Fibroblast of skin of abdomen (primary cell): ENCODE results near the gene NMNAT1.
A peak's percentile ranks its signal among the peaks of the same experiment; 100 is the strongest.
"Not testable (repeated sequence)": the region's sequence is repeated elsewhere in the genome, so short reads cannot be mapped to it uniquely, and the experiment has no call there.

Source experiments
- DNase-seq: peaks from one replicate; pipeline ENCODE4 v3.0.0-alpha.2; 2013

NMNAT1 gene

GRCh38 chr1:10020086-10020485 is 76.8 kb downstream of the NMNAT1 start:
- DNase-seq = no peak

DNA sequence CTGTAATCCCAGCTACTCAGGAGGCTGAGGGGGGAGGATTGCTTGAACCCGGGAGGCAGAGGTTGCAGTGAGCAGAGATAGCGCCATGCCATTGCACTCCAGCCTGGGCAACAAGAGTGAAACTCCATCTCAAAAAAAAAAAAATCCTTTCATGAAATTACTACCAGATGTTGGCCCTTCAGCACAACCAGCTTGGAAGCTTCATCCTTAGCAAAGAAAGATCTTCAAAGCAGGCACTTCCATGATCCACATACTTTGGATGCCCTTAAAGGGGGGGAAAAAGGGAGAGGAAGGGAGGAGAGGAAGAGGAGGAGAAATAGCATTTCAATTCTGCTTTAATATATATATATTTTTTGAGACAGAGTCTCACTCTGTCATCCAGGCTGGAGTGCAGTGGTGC is 77.4 kb downstream of the NMNAT1 start:
- peak; percentile 70 for DNase-seq

- not testable (repeated sequence) for DNase-seq
Measured at GRCh38 chr1:10021992-10022391, 78.7 kb downstream of the NMNAT1 start.

GRCh38 chr1:10022656-10023055 is 79.4 kb downstream of the NMNAT1 start:
- DNase-seq = no peak

GRCh38 chr1:10025354-10025753 is 82.1 kb downstream of the NMNAT1 start:
- DNase-seq = no peak

GRCh38 chr1:10027027-10027426 is 83.8 kb downstream of the NMNAT1 start:
- no peak for DNase-seq

GRCh38 chr1:10028956-10029500 is 85.8 kb downstream of the NMNAT1 start:
- not testable (repeated sequence) for DNase-seq

- peak; percentile 88 for DNase-seq
Measured at GRCh38 chr1:10031461-10031860, 88.2 kb downstream of the NMNAT1 start.

DNA sequence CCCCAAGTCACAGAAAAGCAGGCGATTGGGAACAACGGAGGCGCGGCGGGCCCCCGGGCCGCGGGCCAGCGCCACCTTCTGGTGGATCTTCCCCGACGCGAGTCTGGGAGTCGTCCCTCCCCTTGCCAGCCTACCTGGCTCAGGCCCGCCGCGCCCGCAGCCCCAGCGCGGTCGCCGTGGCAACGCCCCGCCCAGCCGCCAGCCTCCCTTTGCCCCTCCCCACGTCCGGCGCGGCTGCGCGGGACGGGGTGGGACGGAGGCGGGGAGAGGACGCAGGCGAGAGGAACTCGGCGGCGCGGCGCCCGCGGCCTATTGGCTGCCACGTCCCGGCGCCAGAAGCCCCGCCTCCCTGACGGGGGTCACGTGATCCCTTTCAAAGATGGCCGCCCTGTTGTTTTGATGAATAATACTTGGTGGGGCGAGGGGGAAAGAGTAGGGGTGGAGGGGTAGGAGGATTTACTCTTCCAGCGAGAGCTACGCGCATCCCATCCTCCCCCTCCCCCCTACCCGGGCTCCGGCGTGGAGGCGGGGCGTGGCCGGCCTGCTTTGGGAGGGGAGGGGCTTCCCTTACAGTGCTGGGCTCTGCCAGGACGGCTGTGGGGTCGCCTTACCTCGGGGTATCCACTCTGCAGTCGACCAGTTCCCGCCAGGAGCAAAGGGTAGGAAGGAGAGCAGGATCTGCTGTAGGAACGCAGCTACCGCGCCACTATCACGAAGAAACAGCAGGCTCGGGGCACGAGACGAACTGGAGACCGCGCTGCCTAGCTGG is 89.5 kb downstream of the NMNAT1 start, which contains the start of gene UBE4B:
Gene UBE4B, plus strand, starts transcription at position 369 of the 769 bp plus-strand sequence. CDS start 713 bp downstream, outside the sequence.
- DNase-seq = peak; percentile 98

- DNase-seq = no peak
Measured at GRCh38 chr1:10033359-10033845, 90.1 kb downstream of the NMNAT1 start.
